Breast epithelium (tissue), 3 donors: ENCODE data around the gene RTN3.

ENCODE experiments used
- POLR2A ChIP-seq: fragments of 450-650 bp; IDR thresholded peaks from one replicate; pipeline ENCODE4 v1.6.1; 2016; ENCODE audit warnings: antibody characterized with exemption, mild to moderate bottlenecking, moderate library complexity
- POLR2AphosphoS5 ChIP-seq, 3 donors: sonication (generic); formaldehyde crosslinking; IDR thresholded peaks; one replicate each; pipeline ENCODE4 v1.6.1; 2017; ENCODE audit warnings: antibody characterized with exemption in 3 of 3
- TF ChIP-seq, protein P1 (sequence below), 3 donors: fragments of 450-650 bp; IDR thresholded peaks; one replicate each; pipeline ENCODE4 v1.5.1; 2016 to 2017; ENCODE audit warnings: antibody characterized with exemption in 3 of 3, mild to moderate bottlenecking in 3 of 3, moderate library complexity in 3 of 3

DNA sequence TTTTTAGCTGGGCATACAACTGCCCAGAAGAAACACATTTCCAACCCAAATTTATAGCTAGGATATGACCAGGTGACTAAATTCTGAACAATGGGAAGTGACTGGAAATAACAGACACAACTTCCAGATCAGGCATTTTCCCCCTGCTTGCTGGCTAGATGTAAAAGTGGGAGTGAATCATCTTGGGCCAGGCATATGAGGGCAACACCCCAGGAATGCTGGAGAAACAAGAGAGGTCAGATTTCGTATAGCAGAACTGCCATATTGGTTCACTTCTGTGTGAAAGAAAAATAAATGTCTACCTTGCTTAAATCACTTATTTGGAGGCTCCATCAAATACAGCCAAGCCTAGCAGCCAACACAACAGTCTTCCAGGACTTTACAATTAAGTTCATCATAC lies 17.5 kb upstream of the RTN3 start:
- TF ChIP-seq, protein P1, sequence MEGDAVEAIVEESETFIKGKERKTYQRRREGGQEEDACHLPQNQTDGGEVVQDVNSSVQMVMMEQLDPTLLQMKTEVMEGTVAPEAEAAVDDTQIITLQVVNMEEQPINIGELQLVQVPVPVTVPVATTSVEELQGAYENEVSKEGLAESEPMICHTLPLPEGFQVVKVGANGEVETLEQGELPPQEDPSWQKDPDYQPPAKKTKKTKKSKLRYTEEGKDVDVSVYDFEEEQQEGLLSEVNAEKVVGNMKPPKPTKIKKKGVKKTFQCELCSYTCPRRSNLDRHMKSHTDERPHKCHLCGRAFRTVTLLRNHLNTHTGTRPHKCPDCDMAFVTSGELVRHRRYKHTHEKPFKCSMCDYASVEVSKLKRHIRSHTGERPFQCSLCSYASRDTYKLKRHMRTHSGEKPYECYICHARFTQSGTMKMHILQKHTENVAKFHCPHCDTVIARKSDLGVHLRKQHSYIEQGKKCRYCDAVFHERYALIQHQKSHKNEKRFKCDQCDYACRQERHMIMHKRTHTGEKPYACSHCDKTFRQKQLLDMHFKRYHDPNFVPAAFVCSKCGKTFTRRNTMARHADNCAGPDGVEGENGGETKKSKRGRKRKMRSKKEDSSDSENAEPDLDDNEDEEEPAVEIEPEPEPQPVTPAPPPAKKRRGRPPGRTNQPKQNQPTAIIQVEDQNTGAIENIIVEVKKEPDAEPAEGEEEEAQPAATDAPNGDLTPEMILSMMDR (IDR thresholded peaks at IDR 0.05): no peak
- TF ChIP-seq POLR2AphosphoS5 (IDR thresholded peaks at IDR 0.05) (no peak), POLR2A (no peak)
